ENCODE data around the gene CDK12. TPM values are rescaled to one million over a fixed set of nuclear protein-coding genes. Genes with fewer than 3 reads are reported as not detected.
A peak's percentile ranks its signal among the peaks of the same experiment; 100 is the strongest.

Gene CDK12
- total and polyA plus RNA-seq, 9 of the 15 experiments (the other 6 are each of a cell fraction or from before 2014, with no cell fraction given) = 3.4 to 65.6 (median 36.8) TPM

DNA sequence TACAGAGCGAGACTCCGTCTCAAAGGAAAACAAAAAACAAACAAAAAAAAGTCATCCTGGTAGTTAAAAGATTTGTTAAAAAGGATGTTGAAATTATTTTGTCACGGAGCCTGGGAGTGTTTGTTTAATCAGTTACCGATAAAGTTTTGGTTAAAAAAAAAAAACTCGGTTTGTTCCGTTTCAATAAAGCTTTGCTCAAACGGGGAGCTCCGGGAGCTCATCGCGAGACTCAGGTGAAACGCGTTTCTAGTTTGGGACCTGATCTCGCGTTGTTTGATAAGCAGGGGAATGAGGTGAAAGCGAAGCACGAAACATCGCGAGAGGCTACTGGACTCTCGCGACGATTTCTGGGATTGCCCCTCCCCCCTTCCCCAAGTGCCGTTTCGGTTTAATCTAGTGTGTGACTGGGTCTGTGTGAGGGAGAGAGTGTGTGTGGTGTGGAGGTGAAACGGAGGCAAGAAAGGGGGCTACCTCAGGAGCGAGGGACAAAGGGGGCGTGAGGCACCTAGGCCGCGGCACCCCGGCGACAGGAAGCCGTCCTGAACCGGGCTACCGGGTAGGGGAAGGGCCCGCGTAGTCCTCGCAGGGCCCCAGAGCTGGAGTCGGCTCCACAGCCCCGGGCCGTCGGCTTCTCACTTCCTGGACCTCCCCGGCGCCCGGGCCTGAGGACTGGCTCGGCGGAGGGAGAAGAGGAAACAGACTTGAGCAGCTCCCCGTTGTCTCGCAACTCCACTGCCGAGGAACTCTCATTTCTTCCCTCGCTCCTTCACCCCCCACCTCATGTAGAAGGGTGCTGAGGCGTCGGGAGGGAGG is at the start of gene CDK12 (continued):
- TF ChIP-seq RCOR1 (IDR thresholded peaks at IDR 0.05; ENCODE audit: borderline replicate concordance in 1 of 2, low read depth in 2 of 2, low read length in 2 of 2) = no peak
- peak in 1 of 2 experiments; percentile 51; a peak in 1 of 4 replicates for TF ChIP-seq CSDE1 (IDR thresholded peaks at IDR 0.05)
- TF ChIP-seq, protein P1, sequence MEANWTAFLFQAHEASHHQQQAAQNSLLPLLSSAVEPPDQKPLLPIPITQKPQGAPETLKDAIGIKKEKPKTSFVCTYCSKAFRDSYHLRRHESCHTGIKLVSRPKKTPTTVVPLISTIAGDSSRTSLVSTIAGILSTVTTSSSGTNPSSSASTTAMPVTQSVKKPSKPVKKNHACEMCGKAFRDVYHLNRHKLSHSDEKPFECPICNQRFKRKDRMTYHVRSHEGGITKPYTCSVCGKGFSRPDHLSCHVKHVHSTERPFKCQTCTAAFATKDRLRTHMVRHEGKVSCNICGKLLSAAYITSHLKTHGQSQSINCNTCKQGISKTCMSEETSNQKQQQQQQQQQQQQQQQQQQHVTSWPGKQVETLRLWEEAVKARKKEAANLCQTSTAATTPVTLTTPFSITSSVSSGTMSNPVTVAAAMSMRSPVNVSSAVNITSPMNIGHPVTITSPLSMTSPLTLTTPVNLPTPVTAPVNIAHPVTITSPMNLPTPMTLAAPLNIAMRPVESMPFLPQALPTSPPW (CRISPR knock-in tag; IDR thresholded peaks at IDR 0.05) = peak; percentile 87
- TF ChIP-seq, protein P2, sequence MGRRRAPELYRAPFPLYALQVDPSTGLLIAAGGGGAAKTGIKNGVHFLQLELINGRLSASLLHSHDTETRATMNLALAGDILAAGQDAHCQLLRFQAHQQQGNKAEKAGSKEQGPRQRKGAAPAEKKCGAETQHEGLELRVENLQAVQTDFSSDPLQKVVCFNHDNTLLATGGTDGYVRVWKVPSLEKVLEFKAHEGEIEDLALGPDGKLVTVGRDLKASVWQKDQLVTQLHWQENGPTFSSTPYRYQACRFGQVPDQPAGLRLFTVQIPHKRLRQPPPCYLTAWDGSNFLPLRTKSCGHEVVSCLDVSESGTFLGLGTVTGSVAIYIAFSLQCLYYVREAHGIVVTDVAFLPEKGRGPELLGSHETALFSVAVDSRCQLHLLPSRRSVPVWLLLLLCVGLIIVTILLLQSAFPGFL (CRISPR knock-in tag; IDR thresholded peaks at IDR 0.05) = 0 out of 2 replicates have a peak, but pooled peaks have one; percentile 88
- TF ChIP-seq, protein P3, sequence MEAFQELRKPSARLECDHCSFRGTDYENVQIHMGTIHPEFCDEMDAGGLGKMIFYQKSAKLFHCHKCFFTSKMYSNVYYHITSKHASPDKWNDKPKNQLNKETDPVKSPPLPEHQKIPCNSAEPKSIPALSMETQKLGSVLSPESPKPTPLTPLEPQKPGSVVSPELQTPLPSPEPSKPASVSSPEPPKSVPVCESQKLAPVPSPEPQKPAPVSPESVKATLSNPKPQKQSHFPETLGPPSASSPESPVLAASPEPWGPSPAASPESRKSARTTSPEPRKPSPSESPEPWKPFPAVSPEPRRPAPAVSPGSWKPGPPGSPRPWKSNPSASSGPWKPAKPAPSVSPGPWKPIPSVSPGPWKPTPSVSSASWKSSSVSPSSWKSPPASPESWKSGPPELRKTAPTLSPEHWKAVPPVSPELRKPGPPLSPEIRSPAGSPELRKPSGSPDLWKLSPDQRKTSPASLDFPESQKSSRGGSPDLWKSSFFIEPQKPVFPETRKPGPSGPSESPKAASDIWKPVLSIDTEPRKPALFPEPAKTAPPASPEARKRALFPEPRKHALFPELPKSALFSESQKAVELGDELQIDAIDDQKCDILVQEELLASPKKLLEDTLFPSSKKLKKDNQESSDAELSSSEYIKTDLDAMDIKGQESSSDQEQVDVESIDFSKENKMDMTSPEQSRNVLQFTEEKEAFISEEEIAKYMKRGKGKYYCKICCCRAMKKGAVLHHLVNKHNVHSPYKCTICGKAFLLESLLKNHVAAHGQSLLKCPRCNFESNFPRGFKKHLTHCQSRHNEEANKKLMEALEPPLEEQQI (IDR thresholded peaks at IDR 0.05) = peak; percentile 35; the same call in 1 of the 2 replicates
- peak; percentile 95; the same call in 1 of the 2 replicates for TF ChIP-seq PHB (CRISPR knock-in tag; IDR thresholded peaks at IDR 0.05)
- 0 out of 2 replicates have a peak, but pooled peaks have one; percentile 44 for TF ChIP-seq NR2C1 (IDR thresholded peaks at IDR 0.05)
- TF ChIP-seq NR2C1 (tag; IDR thresholded peaks at IDR 0.05) = peak; percentile 12; the same call in 1 of the 2 replicates
- no peak for TF ChIP-seq CBFA2T2 (conservative IDR thresholded peaks at IDR 0.05)
- peak; percentile 4 for TF ChIP-seq TRIM28 (IDR thresholded peaks at IDR 0.05)
- peak; percentile 93 for TF ChIP-seq TBP (optimal IDR thresholded peaks at IDR 0.05; ENCODE audit: low read depth, low read length)
- 0 out of 2 replicates have a peak, but pooled peaks have one; percentile 64 for TF ChIP-seq TAF15 (IDR thresholded peaks at IDR 0.05; ENCODE audit: low read depth, low read length)
- TF ChIP-seq YY1 (IDR thresholded peaks at IDR 0.05; ENCODE audit: borderline replicate concordance in 1 of 3, control insufficient read depth in 1 of 3, extremely low read depth in 1 of 3, insufficient read depth in 3 of 3, insufficient read length in 1 of 3, insufficient replicate concordance in 2 of 3, low read depth in 1 of 3, low read length in 2 of 3) = peak in 2 of 3 experiments; percentile 11 to 59
- TF ChIP-seq, protein P4, sequence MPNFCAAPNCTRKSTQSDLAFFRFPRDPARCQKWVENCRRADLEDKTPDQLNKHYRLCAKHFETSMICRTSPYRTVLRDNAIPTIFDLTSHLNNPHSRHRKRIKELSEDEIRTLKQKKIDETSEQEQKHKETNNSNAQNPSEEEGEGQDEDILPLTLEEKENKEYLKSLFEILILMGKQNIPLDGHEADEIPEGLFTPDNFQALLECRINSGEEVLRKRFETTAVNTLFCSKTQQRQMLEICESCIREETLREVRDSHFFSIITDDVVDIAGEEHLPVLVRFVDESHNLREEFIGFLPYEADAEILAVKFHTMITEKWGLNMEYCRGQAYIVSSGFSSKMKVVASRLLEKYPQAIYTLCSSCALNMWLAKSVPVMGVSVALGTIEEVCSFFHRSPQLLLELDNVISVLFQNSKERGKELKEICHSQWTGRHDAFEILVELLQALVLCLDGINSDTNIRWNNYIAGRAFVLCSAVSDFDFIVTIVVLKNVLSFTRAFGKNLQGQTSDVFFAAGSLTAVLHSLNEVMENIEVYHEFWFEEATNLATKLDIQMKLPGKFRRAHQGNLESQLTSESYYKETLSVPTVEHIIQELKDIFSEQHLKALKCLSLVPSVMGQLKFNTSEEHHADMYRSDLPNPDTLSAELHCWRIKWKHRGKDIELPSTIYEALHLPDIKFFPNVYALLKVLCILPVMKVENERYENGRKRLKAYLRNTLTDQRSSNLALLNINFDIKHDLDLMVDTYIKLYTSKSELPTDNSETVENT (CRISPR knock-in tag; IDR thresholded peaks at IDR 0.05) = peak; percentile 92
- TF ChIP-seq, protein P5, sequence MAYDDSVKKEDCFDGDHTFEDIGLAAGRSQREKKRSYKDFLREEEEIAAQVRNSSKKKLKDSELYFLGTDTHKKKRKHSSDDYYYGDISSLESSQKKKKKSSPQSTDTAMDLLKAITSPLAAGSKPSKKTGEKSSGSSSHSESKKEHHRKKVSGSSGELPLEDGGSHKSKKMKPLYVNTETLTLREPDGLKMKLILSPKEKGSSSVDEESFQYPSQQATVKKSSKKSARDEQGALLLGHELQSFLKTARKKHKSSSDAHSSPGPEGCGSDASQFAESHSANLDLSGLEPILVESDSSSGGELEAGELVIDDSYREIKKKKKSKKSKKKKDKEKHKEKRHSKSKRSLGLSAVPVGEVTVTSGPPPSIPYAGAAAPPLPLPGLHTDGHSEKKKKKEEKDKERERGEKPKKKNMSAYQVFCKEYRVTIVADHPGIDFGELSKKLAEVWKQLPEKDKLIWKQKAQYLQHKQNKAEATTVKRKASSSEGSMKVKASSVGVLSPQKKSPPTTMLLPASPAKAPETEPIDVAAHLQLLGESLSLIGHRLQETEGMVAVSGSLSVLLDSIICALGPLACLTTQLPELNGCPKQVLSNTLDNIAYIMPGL (CRISPR knock-in tag; IDR thresholded peaks at IDR 0.05) = peak; percentile 33; the same call in 1 of the 2 replicates

Data from K562 (cell line).